HUDEP-2 (cell line): ENCODE data around the gene METTL21A.
"Not testable (repeated sequence)": the region's sequence is repeated elsewhere in the genome, so short reads cannot be mapped to it uniquely, and the experiment has no call there.

Experiments
- DNase-seq, 76 experiments: peaks; one replicate each; lab custom pipeline; 2025; ENCODE audit not compliant: unreplicated experiment in 76 of 76; lab: John Stamatoyannopoulos, UW

Gene METTL21A

GRCh38 chr2:207625014-207625907 is at the start of gene METTL21A:
Gene METTL21A (minus strand): TSS chr2:207625394. CDS start chr2:207624375, 1,019 bp downstream.
- peak; percentile 29 to 92 (median 84) for DNase-seq

DNA sequence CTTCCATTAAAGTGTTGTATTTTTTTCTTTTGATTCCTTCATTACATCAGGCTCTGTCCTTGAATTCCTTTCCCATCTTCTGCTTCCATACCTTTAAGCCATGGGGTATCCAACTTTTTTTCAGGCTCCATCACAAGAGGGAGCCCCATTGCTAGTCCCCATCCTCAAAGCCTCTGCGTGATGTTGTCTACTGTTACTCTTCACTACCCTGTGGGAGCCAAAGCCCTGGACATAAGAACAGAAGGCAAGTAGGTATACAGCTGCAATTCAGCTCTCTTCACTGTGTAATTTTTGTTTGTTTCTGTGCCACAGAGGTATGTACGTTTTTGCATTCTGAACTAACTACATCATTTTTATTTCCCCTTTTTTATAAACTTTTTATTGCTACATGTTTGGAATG is 49.6 kb upstream of the METTL21A start:
- no peak for DNase-seq

DNA sequence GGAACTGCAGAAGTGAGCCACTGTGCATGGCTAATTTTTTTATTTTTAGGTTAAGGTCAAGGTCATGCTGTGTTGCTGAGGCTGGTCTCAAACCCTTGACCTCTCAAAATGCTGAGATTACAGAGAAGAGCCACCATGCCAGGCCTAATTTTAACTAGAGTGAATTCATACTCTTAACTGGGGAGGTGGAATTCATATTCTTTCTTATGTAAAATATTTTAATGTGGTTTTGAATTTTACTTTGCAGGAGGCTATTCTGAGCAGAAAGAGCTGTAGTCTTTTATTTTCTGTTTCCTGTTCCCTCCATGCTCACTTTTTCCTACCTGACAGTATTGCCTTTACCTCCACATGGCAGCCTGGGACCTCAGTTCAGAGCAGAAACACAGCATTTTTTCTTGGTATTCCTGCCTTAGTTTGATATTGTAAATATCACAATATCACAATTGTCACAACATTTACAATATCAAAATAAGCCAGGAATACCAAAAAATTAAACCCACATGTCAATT is 49.1 kb upstream of the METTL21A start:
- no peak for DNase-seq

DNA sequence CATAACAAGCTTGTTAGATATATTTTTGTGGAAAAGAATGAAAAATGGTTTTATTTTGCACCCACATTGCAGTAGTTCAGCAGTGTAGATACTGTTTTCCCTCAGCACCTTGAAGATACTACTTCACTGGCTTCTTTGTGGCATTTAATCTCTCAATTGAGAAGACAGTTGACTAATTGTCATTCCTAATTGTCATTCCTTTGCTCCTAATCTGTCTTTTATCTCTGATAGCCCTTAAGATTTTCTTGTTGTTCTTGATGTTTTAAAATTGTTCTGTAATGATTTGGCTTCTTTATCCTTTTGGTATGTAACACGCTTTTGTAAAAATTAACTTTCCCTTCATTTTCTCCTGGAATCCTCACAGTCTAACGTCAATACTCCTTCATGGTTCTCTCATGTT is 48.2 kb upstream of the METTL21A start:
- DNase-seq = no peak

- DNase-seq = no peak
Measured at GRCh38 chr2:207670887-207671286, 45.7 kb upstream of the METTL21A start.

GRCh38 chr2:207663870-207664545 is 38.8 kb upstream of the METTL21A start:
- DNase-seq = no peak

GRCh38 chr2:207662203-207662602 is 37.0 kb upstream of the METTL21A start:
- DNase-seq = no peak

DNA sequence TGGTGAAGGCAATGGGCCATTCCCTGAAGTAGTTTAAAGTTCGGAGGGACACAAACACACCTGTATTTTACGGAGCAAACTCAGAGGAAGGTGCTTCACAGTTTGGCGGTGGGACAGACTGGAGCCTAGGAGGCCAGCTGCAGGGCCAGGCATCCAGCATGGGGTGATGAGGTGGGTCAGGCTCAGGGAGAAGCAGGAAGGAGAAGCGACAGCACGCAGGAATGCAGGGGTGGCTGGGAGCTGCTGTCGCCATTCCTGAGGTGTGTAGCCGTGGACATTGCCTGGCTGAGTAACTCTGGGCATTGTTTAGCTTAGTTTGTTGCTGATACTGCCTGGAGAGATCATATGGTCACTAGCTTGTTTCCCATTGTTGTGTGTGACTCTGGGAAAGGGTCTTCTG is 35.8 kb upstream of the METTL21A start:
- no peak for DNase-seq

GRCh38 chr2:207658156-207658555 is 33.0 kb upstream of the METTL21A start:
- no peak for DNase-seq

DNA sequence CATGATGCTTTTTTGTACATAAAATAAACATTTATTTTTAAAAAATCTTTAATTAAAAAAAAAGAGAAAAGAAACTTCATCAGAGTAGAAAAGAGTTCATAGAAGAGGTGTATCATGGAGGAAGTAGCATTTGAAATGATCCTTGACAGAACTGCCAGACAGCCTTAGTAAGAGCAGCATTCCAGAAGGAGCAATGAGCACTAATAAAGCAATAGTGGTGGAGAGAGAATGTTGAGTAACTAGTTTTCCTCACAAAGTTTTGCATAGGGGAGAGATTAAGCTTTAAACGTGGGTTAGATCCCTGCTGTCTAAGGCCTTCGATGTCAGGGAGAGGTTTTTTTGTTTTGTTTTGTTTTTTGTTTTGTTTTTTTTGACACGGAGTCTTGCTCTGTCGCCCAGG is 29.8 kb upstream of the METTL21A start:
- no peak for DNase-seq

- not testable (repeated sequence) for DNase-seq
Measured at GRCh38 chr2:207646582-207646981, 21.4 kb upstream of the METTL21A start.

- no peak for DNase-seq
Measured at GRCh38 chr2:207643892-207644291, 18.7 kb upstream of the METTL21A start.

GRCh38 chr2:207640661-207641060 is 15.5 kb upstream of the METTL21A start:
- DNase-seq = no peak

GRCh38 chr2:207640160-207640559 is 15.0 kb upstream of the METTL21A start:
- no peak for DNase-seq

DNA sequence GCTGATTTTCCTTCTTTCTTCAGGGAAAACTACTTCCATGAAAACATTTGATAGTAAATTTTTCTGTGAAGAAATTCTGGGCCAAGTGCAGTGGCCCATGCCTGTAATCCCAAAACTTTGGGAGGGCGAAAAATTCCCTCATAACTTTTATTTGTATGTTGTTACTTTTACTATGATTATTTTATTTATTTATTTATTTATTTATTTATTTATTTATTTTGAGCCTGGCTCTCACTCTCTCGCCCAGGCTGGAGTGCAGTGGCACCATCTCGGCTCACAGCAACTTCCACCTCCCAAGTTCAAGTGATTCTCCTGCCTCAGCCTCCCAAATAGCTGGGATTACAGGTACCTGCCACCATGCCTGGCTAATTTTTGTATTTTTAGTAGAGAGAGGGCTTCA is 14.1 kb upstream of the METTL21A start:
- DNase-seq = not testable (repeated sequence)

DNA sequence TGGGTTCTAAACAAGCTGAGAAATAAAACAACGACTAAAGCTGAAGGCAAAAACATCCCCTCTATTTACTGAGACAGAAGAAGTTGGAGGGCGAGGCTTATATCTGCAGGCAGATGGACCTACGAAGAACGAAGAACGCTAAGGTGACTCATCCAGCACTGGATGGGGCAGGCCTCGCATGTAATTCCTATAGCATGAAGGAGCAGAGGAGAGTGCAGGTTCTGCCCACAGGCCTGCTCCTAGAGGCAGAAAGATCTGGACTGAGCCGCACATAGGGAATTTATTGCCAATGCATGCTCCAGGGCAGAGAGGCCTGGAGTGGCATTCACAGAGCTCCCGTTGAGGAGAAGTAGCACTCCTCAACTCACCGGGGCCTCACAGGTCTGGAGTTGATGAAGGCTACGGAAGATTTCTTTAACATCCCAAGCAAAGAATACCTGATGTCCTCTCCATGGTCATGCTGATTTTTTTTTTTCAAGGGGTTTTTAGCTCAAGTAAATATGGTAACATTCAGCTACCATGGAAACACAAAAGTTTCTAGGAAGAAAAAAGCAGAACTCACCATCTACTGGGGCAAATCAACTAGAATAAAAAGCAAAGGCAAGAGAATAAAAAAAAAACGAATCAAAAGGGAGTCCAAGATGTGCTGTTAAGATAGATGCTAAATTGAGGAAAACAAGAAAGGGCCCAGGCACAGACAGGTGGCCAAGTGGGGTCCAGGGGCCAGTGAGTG is 10.4 kb upstream of the METTL21A start:
- no peak for DNase-seq

- no peak for DNase-seq
Measured at GRCh38 chr2:207633686-207634085, 8.5 kb upstream of the METTL21A start.

GRCh38 chr2:207632575-207633493 is 7.6 kb upstream of the METTL21A start:
- peak in 1 of 76 experiments; percentile 4 for DNase-seq

DNA sequence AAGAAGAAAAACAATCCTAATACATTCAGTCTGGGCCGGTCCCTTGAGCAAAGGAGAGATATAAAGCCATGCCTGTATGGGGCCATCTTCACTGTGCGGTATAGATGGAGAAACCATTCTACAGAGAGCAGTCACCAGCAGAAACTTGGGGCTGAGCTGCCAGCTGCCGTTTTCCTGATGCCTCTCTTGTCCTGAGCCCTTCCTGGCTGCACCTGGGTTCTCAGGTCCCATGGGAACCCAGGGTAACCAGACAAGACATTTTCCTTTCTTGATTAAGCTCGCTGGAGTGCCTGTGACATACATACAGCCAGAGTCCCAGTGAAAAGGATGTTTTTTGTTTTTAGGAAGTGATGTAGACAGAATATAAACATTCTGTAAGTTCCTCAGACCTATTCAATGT is 5.3 kb upstream of the METTL21A start:
- no peak for DNase-seq

DNA sequence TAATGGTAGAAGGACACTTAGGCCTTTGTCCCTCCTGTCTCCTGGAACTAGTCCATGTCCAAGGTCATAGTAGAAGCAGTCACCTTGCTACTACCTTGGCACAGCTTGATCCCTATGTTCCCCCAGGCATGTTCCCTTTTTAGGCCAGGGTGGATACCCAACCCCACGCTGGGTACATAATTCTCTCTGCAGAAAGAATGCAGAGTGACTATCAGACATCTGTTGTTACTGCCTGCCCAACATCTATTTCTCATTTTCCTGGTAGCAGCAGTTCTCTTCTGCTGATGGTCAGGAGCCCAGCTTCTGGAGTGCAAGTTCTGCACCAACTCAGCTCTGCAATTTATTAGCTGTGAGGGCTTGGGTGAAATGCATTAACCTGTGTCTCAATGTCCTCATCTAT is 4.4 kb upstream of the METTL21A start:
- no peak for DNase-seq
